ENCODE results near the gene CSMD2.

Gene CSMD2

GRCh38 chr1:33640114-33640660 lies 524.8 kb downstream of the CSMD2 start:
- no peak for DNase-seq (ENCODE audit: low read depth in 2 of 2)

GRCh38 chr1:33637846-33638440 lies 527.1 kb downstream of the CSMD2 start:
- DNase-seq (ENCODE audit: low read depth in 2 of 2): no peak

GRCh38 chr1:33636209-33636608 lies 528.8 kb downstream of the CSMD2 start:
- no peak for DNase-seq (ENCODE audit: low read depth in 2 of 2)

GRCh38 chr1:33635336-33636012 lies 529.6 kb downstream of the CSMD2 start:
- DNase-seq (ENCODE audit: low read depth in 2 of 2): no peak

- no peak for DNase-seq (ENCODE audit: low read depth in 2 of 2)
Observed at GRCh38 chr1:33634806-33635205, 530.2 kb downstream of the CSMD2 start.

- DNase-seq (ENCODE audit: low read depth in 2 of 2): no peak
Observed at GRCh38 chr1:33634143-33634542, 530.9 kb downstream of the CSMD2 start.

- DNase-seq (ENCODE audit: low read depth in 2 of 2): peak; percentile 51 to 81
Observed at GRCh38 chr1:33633019-33633801, 531.8 kb downstream of the CSMD2 start.

GRCh38 chr1:33630686-33631085 lies 534.3 kb downstream of the CSMD2 start:
- DNase-seq (ENCODE audit: low read depth in 2 of 2): no peak

- DNase-seq (ENCODE audit: low read depth in 2 of 2): no peak
Observed at GRCh38 chr1:33626801-33627200, 538.2 kb downstream of the CSMD2 start.

GRCh38 chr1:33624991-33625870 lies 539.8 kb downstream of the CSMD2 start:
- DNase-seq (ENCODE audit: low read depth in 2 of 2): no peak

- DNase-seq (ENCODE audit: low read depth in 2 of 2): no peak
Observed at GRCh38 chr1:33624261-33624990, 540.6 kb downstream of the CSMD2 start.

GRCh38 chr1:33623811-33624210 lies 541.2 kb downstream of the CSMD2 start:
- DNase-seq (ENCODE audit: low read depth in 2 of 2): no peak

GRCh38 chr1:33622757-33623156 lies 542.3 kb downstream of the CSMD2 start:
- no peak for DNase-seq (ENCODE audit: low read depth in 2 of 2)

GRCh38 chr1:33618636-33619035 lies 546.4 kb downstream of the CSMD2 start:
- no peak for DNase-seq (ENCODE audit: low read depth in 2 of 2)

GRCh38 chr1:33617451-33617850 lies 547.6 kb downstream of the CSMD2 start:
- DNase-seq (ENCODE audit: low read depth in 2 of 2): no peak

- DNase-seq (ENCODE audit: low read depth in 2 of 2): no peak
Observed at GRCh38 chr1:33616780-33617179, 548.2 kb downstream of the CSMD2 start.

GRCh38 chr1:33615546-33615945 lies 549.5 kb downstream of the CSMD2 start:
- DNase-seq (ENCODE audit: low read depth in 2 of 2): no peak

- DNase-seq (ENCODE audit: low read depth in 2 of 2): no peak
Observed at GRCh38 chr1:33610864-33611455, 554.1 kb downstream of the CSMD2 start.

GRCh38 chr1:33610391-33610790 lies 554.6 kb downstream of the CSMD2 start:
- DNase-seq (ENCODE audit: low read depth in 2 of 2): no peak

GRCh38 chr1:33609739-33610138 lies 555.3 kb downstream of the CSMD2 start:
- no peak for DNase-seq (ENCODE audit: low read depth in 2 of 2)

Measured in stimulated activated CD4-positive, alpha-beta T cell treated with anti-CD3 and anti-CD28 coated beads, Interleukin-1b, Interleukin-23, amount 100 ng/mL, for 1 hour (primary cell).